BE2C (cell line): Measurements from ENCODE around the gene CEACAM6.
"Not testable (repeated sequence)": the region's sequence is repeated elsewhere in the genome, so short reads cannot be mapped to it uniquely, and the experiment has no call there.

Experiments
- DNase-seq: peaks from one replicate; pipeline ENCODE4 v3.0.0-alpha.2; 2020
- H3K27me3 ChIP-seq: fragments of 250-450 bp; sonication (Bioruptor Pico); 2 replicates; pipeline ENCODE4 v1.5.1; 2020; ENCODE audit warnings: mild to moderate bottlenecking
- H3K36me3 ChIP-seq: fragments of 250-450 bp; sonication (Bioruptor Pico); 2 replicates; pipeline ENCODE4 v1.5.1; 2020; ENCODE audit warnings: mild to moderate bottlenecking
- H3K4me1 ChIP-seq: fragments of 250-450 bp; sonication (Bioruptor Pico); 2 replicates; pipeline ENCODE4 v1.5.1; 2020
- H3K4me3 ChIP-seq: 2 replicates; pipeline ENCODE4 v1.5.1; 2011; ENCODE audit warnings: low read depth, low read length
- H3K9me3 ChIP-seq: fragments of 250-450 bp; sonication (Bioruptor Pico); 2 replicates; pipeline ENCODE4 v1.5.1; 2020
- TF ChIP-seq, protein P1 (sequence below): IDR thresholded peaks from 2 replicates; pipeline ENCODE4 v1.5.1; 2012; ENCODE audit warnings: mild to moderate bottlenecking, low read depth, low read length

Gene CEACAM6

GRCh38 chr19:41744850-41745249 lies 10.5 kb upstream of the CEACAM6 start:
- Histone ChIP-seq H3K27me3 (peaks cover 46% of the 10 kb centered on the region), H3K9me3 (no peaks in the 10 kb centered on the region)
- TF ChIP-seq, protein P1, sequence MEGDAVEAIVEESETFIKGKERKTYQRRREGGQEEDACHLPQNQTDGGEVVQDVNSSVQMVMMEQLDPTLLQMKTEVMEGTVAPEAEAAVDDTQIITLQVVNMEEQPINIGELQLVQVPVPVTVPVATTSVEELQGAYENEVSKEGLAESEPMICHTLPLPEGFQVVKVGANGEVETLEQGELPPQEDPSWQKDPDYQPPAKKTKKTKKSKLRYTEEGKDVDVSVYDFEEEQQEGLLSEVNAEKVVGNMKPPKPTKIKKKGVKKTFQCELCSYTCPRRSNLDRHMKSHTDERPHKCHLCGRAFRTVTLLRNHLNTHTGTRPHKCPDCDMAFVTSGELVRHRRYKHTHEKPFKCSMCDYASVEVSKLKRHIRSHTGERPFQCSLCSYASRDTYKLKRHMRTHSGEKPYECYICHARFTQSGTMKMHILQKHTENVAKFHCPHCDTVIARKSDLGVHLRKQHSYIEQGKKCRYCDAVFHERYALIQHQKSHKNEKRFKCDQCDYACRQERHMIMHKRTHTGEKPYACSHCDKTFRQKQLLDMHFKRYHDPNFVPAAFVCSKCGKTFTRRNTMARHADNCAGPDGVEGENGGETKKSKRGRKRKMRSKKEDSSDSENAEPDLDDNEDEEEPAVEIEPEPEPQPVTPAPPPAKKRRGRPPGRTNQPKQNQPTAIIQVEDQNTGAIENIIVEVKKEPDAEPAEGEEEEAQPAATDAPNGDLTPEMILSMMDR, result no peak

DNA sequence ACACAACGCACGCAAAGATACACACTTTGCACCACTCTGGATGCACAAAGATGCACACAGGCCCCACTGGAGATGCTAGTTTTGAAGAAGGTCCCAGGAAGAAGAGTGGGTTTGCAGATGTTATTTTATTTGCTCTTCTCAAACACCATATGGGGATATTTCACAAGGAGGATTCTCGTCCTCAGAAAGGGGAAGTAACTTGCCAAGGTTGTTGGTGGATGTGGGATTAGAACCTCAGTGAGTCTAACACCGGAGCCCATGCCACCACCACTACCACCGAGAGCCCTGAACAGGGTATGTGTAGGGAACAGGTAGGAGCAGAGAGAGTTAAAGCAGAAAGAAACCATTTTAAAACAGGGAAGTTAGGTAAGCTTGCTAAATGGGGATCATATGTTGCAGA lies 9.6 kb upstream of the CEACAM6 start:
- Histone ChIP-seq H3K27me3 (peaks cover 42% of the 10 kb centered on the region), H3K4me1 (no peaks in the 10 kb centered on the region), H3K36me3 (no peaks in the 10 kb centered on the region), H3K4me3 (no peak overlapping the region), H3K9me3 (no peaks in the 10 kb centered on the region)
- TF ChIP-seq, protein P1, result no peak
- no peak for DNase-seq

More at GRCh38 chr19:41744850-41745249, 10.5 kb upstream of the CEACAM6 start:
- no peak for DNase-seq
- Histone ChIP-seq H3K4me1 (no peaks in the 10 kb centered on the region), H3K4me3 (no peak overlapping the region), H3K36me3 (no peaks in the 10 kb centered on the region)

GRCh38 chr19:41746593-41747227 lies 8.6 kb upstream of the CEACAM6 start:
- H3K4me1 ChIP-seq, result no peaks in the 10 kb centered on the region
- H3K36me3 ChIP-seq, result no peaks in the 10 kb centered on the region
- peak; percentile 45 for DNase-seq
- H3K4me3 ChIP-seq, result no peak overlapping the region
- TF ChIP-seq, protein P1, result peak; percentile 63
- H3K9me3 ChIP-seq, result no peaks in the 10 kb centered on the region
- peaks cover 45% of the 10 kb centered on the region for H3K27me3 ChIP-seq

DNA sequence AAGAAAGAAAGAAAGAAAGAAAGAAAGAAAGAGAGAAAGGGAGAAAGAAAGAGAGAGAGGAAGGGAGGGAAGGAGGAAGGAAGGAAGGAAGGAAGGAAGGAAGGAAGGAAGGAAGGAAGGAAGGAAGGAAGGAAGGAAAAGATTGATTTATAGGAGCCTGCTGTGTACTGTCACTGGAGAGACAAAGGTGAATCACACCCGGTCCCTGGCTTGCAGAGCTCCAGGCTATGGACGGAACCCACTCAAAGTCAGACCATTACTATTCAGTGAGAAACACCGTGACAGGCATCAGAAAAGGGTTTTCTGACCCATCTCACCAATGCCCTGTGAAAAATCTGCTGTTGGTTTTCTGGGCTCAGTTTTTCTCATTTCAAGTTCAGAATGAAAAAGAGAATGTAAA lies 7.3 kb upstream of the CEACAM6 start:
- Histone ChIP-seq H3K4me1 (no peaks in the 10 kb centered on the region), H3K9me3 (no peaks in the 10 kb centered on the region), H3K36me3 (no peaks in the 10 kb centered on the region), H3K4me3 (no peak overlapping the region), H3K27me3 (peaks cover 54% of the 10 kb centered on the region)
- TF ChIP-seq, protein P1, result no peak
- DNase-seq, result no peak

DNA sequence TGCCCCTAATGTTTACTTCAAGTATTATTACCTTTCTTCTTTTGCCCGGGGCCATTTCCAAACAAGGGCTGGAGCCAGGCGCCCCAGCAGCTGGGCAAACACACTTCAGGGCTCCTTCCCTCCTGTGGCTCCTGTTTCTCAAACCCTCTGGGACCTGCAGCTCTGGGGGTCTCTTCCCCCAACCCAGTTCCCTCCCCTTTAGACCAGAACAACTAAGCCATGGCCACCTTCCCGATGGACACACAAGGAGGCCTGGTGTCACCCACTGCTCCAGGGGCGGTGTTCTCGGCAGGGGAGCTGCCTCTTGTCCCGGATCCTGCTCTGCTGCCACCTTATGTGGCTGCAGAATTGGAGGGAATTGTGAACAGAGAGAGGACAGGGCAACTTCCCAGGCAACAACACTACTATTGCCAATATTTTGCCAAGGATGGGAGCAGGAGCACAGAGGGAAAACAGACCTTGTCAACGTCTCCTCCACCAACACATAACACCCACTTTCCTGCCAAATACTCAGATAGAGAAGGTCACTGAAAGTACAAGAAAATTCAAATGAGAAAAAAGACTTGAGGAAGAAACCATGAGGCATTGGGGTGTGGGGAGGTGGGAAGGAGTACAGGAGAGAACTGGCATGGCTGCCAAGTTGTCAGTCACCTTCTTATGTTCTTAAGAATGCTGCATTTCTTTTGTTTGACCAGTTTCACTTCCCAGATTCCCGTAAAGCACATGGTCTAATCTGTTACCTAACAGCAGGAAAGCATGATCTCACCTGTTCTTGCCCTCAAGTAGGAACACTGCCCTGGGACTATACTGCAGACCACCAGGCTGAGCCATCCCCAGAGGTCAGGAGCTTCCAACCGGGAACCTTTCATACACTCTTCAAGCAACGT lies 4.8 kb upstream of the CEACAM6 start:
- peaks cover 53% of the 10 kb centered on the region for H3K27me3 ChIP-seq
- H3K4me1 ChIP-seq, DNase-seq, H3K4me3 ChIP-seq, H3K36me3 ChIP-seq, H3K9me3 ChIP-seq: not testable (repeated sequence)

DNA sequence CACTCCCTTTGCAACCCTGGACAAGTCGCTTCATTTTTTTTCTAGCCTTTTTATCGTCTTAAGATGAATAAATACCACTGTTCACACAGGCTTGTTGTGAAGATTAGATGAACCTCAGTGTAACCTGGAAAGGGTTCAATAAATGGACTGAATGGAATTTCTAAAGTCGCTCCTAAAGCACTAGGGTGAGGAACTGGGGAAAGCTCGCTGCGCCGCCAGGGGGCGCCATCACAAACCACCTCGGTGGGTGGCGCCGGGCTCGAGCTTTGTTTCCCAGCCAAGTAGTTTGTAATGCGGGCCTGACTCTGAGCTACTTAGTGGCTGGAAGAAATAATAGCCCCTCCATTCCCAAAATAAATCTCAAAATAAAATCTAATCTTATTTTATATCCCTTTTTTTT lies 2.2 kb upstream of the CEACAM6 start:
- H3K4me3 ChIP-seq, result no peak overlapping the region
- no peaks in the 10 kb centered on the region for H3K36me3 ChIP-seq
- TF ChIP-seq, protein P1, result peak; percentile 85
- no peaks in the 10 kb centered on the region for H3K9me3 ChIP-seq
- H3K27me3 ChIP-seq, result peaks cover 28% of the 10 kb centered on the region
- H3K4me1 ChIP-seq, result no peaks in the 10 kb centered on the region
- peak; percentile 71 for DNase-seq
